ENCODE data around the gene ADAM33. TPM values are rescaled to one million over a fixed set of nuclear protein-coding genes. Genes with fewer than 3 reads are reported as not detected.

Gene ADAM33
- total RNA-seq, 1 experiment from 2014 or later: not detected

- no peak for DNase-seq (ENCODE audit: low read depth, low spot score)
- in situ Hi-C loops (cut with HindIII; ENCODE audit: low pct_unique_long_range_greater_than_20kb, low sequenced_read_pairs): no loop called here
Measured at GRCh38 chr20:3678856-3679720, 2.7 kb downstream of the ADAM33 start.

DNA sequence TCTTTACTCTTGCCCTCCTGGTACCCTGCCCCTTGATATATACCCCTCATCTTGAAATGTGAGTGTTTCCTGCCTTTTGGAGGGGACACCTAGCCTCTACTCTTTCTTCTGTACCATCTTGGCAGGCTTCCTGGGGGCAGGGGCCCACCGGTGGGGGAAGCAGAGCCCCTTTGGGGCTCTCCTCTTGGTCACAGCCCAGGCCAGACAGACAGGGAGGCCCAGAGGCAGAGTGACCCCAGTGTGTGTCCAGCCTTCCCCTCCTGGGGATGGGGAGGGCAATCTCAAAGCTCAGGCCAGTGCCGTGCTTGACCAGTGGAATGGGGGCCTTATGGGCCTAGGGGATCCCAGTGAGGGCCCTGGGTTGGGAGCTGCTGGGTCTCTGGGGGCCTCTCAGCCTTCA is 3.6 kb downstream of the ADAM33 start:
- in situ Hi-C loops (cut with HindIII; ENCODE audit: low pct_unique_long_range_greater_than_20kb, low sequenced_read_pairs): no loop called here
- no peak for DNase-seq (ENCODE audit: low read depth, low spot score)

GRCh38 chr20:3677733-3678132 is 4.1 kb downstream of the ADAM33 start:
- in situ Hi-C loops (cut with HindIII; ENCODE audit: low pct_unique_long_range_greater_than_20kb, low sequenced_read_pairs): no loop called here
- no peak for DNase-seq (ENCODE audit: low read depth, low spot score)

- in situ Hi-C loops (cut with HindIII; ENCODE audit: low pct_unique_long_range_greater_than_20kb, low sequenced_read_pairs): no loop called here
- no peak for DNase-seq (ENCODE audit: low read depth, low spot score)
Measured at GRCh38 chr20:3674995-3675900, 6.6 kb downstream of the ADAM33 start.

GRCh38 chr20:3674447-3674846 is 7.4 kb downstream of the ADAM33 start:
- no peak for DNase-seq (ENCODE audit: low read depth, low spot score)
- in situ Hi-C loops (cut with HindIII; ENCODE audit: low pct_unique_long_range_greater_than_20kb, low sequenced_read_pairs): no loop called here

DNA sequence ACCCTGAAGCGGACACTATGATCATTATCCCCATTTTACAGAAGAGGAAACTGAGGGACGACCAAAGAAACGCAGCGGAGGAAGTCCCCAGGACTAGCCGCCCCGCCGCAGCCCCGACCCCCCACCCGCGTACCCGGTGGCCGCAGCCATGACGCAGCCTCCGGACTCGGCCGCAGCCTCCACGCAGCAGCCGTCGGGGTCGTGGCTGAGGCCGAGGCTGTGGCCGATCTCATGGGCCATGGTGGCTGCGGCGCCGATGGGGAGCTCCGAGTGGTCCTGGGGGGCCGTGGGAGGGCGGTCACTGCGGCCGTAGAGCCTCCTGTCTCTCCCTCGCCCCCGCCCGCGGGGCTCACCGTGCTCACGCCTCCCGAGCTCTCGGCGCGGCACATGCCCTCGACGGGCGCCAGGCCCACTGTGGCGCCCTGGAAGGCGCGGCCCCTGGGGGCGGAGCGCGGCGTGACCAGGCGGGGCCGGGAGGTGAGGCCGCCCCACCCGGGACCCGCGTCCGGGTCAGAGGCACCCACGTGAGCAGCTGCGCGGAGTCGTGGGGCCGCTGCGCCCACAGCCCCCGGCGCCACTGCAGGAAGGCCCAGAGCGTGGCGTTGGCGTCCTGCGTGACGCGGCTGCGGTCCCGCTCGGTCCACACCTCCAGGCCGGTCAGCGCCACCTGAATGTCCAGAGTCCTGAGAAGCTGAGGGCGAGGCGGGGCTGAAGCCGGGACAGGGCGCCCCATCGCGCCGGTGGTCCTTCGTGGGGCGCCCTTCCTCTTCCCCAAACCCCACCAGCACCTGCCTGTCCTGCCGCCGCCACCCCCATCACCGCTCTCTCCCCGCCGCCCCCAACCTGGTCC is 8.4 kb downstream of the ADAM33 start:
- DNase-seq (ENCODE audit: low read depth, low spot score): no peak

GRCh38 chr20:3672547-3673171 is 9.2 kb downstream of the ADAM33 start:
- no peak for DNase-seq (ENCODE audit: low read depth, low spot score)
- in situ Hi-C loops (cut with HindIII; ENCODE audit: low pct_unique_long_range_greater_than_20kb, low sequenced_read_pairs): no loop called here

More for the DNA sequence above, 8.4 kb downstream of the ADAM33 start:
- in situ Hi-C loops (cut with HindIII; ENCODE audit: low pct_unique_long_range_greater_than_20kb, low sequenced_read_pairs): no loop called here

GRCh38 chr20:3671986-3672546 is 9.7 kb downstream of the ADAM33 start:
- DNase-seq (ENCODE audit: low read depth, low spot score): no peak
- in situ Hi-C loops (cut with HindIII; ENCODE audit: low pct_unique_long_range_greater_than_20kb, low sequenced_read_pairs): no loop called here

DNA sequence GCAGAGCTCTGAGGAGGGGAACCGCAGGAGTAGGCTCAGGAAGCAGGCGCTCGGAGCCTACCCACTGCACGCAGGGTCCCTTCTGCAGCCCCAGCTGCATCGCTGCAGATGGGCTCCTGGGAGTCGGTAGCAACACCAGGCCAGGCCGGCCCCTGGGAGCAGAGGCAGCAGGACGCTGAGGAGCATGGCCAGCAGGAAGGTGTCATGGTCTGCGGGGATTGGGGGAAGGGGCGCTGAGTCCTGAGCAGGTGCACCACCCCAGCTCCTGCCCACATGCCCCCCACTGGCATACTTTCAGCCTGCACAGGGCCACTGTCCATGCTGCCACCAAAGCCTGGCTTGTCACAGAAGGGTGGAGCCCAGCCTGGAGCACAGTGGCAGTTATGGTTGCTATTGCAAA is 10.9 kb downstream of the ADAM33 start:
- DNase-seq (ENCODE audit: low read depth, low spot score): no peak
- in situ Hi-C loops (cut with HindIII; ENCODE audit: low pct_unique_long_range_greater_than_20kb, low sequenced_read_pairs): no loop called here

DNA sequence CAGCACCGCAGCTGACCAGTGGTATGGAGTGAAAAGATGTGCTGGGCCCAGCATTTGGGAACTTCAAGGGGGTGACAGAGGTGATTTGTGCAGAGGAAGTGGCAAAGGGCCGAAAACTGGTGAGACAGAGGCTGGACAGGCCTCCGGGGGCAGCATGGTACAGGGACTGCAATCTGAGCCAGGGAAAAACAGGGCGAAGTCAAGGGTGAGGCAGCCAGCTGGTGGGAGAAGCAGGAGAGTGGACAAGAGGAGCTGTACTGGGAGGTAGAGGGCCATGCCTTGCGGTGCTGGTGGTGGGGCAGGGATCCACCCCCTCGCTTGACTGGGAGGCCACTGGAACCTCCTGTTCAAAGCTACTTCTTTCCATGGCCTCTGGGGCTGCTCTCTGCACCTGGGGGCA is 11.3 kb downstream of the ADAM33 start:
- in situ Hi-C loops (cut with HindIII; ENCODE audit: low pct_unique_long_range_greater_than_20kb, low sequenced_read_pairs): no loop called here
- DNase-seq (ENCODE audit: low read depth, low spot score): no peak

GRCh38 chr20:3669710-3670367 is 12.0 kb downstream of the ADAM33 start:
- in situ Hi-C loops (cut with HindIII; ENCODE audit: low pct_unique_long_range_greater_than_20kb, low sequenced_read_pairs): no loop called here
- no peak for DNase-seq (ENCODE audit: low read depth, low spot score)

DNA sequence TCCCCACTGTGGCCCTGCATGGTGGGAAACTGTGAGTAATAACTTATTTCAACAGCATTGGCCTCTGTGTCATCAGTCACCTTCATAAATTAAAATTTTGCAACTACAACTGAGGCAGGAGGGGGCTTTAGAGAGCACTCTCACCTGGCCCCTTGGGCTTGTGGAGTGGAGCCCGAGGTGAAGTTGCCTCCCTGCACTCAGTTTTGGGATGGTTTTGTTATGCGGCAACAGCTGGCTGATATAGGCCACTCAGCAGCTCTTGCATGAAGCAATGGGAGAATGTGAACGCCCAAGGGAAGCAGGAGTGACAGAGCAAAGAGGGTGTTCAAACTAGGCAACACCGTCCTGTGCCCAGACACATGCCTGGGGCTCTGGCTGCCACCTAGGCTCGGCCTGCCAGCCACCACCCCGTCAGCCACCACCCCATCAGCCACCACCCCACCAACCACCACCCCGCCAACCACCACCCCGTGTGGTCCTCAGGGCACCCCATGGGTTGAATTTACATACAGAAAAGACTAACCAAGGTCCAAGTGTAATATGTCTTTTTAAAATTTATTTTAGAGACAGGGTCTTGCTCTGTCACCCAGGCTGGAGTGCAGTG is 14.3 kb downstream of the ADAM33 start:
- in situ Hi-C loops (cut with HindIII; ENCODE audit: low pct_unique_long_range_greater_than_20kb, low sequenced_read_pairs): no loop called here
- DNase-seq (ENCODE audit: low read depth, low spot score): no peak

DNA sequence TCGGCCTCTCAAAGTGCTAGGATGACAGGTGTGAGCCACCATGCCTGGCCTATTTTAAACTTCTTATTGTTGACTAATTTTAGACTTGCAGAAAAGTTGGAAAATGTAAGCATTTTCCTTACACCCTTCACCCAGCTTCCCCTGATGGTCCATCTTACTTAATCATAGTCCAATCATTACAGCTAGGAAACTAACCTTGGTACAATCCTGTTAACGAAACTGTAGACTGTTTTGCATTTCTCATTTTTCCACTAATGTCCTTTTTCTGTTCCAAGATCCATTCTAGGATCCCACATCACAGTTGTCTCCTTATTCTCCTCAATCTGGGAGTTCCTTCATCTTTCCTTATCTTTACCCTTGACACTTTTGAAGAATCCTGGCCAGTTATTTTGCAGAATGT is 18.0 kb downstream of the ADAM33 start:
- no peak for DNase-seq (ENCODE audit: low read depth, low spot score)
- in situ Hi-C loops (cut with HindIII; ENCODE audit: low pct_unique_long_range_greater_than_20kb, low sequenced_read_pairs): no loop called here

DNA sequence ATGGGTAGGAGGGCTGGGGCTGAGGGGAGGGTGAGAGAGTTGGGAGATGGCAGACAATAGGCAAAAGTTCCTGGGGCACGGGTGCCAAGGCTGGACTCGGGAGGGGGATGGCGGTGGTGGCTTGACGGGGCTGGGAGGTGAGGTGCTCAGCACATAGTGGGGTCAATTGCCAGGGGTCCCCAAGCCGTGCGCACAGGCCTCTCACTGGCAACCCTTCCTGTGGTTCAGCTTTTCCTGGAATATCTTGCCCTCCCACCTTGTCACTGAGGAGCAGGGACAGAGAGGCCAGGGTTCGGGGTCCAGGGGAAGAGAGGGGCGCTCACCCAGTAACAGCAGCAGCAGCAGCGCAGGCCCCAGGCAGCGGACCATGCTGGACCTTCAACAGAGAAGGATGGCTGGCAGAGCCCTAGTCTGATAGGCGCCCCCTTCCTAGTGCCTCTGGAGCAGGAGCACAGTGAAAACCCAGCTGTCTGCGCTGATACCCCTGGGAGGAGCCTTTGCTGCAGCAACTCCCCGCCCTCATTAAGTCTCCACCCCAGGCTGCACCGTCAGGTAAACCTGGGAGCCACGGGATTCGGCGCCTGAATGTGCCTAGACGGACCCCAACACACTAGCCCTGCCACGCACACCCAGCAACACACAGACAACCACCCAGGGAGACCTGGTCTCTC is 18.6 kb downstream of the ADAM33 start, which contains the start of gene GFRA4:
Gene GFRA4 (minus strand): TSS at position 369 of the 671 bp plus-strand sequence. CDS start 0 bp downstream, at position 369.
- DNase-seq (ENCODE audit: low read depth, low spot score): no peak
- in situ Hi-C loops (cut with HindIII; ENCODE audit: low pct_unique_long_range_greater_than_20kb, low sequenced_read_pairs): no loop called here

DNA sequence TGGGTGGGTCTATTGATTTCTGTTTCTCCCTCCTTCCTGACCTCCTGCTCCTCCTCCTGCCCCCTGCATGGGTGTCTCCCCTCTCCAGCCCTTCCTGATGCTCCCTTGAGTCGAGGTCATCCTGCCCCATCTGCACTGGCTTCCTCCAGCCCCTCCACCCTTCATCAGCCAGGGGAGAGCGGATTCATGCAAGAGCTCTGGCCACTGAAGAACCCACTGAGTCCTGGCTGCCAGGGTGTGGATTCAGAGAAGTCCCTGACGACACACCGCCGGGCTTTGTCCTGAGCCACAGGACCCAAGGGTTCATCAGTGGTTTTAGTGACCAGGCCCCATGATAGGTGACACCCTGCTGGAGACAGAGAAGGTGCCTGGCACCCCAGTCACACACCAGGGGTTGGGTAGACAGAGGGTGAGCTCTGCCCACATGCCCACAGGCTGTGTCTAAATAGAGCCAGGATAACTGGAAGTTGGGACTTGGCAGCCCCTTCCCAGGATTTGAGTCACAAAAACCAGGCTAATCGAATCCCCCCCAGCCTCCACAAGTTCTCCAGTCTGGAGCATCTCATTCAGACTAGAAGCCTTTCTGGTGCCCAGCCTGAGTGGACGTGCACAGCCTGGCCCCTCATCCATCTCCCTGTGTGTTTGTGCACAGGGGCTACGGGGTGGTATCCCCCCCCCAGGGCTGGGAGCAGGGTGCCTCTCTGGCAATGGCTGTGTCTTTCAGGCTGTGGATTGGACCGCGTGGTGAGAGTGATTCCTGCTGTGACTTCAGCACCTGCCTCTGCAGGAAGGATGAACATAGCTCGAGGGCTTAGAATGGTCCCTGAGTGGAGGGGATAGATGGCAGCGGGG is 19.8 kb downstream of the ADAM33 start:
- in situ Hi-C loops (cut with HindIII; ENCODE audit: low pct_unique_long_range_greater_than_20kb, low sequenced_read_pairs): no loop called here
- no peak for DNase-seq (ENCODE audit: low read depth, low spot score)
